Neural cell (in vitro differentiated cells): ENCODE results near the gene ARIH1. TPM values are rescaled to one million over a fixed set of nuclear protein-coding genes. Genes with fewer than 3 reads are reported as not detected.

ENCODE experiments used
- H2AFZ ChIP-seq: fragments of 200-600, 300-800 bp; sonication (generic), shearing (Covaris generic); 2 replicates; pipeline ENCODE4 v1.6.0; 2014; ENCODE audit warnings: low read depth, mild to moderate bottlenecking, antibody characterized with exemption, low read length, moderate library complexity
- H3F3A ChIP-seq: fragments of 200-600 bp; shearing (Covaris generic); 2 replicates; pipeline ENCODE4 v1.6.1; 2016; ENCODE audit warnings: mild to moderate bottlenecking, moderate library complexity, mixed read lengths, antibody characterized with exemption, low read length; ENCODE audit not compliant: insufficient read depth, poor library complexity, severe bottlenecking
- H3K27ac ChIP-seq: fragments of 200-600, 300-800 bp; sonication (generic), shearing (Covaris generic); 2 replicates; pipeline ENCODE4 v1.5.1; 2014; ENCODE audit warnings: mild to moderate bottlenecking, low read length, moderate library complexity
- H3K27me3 ChIP-seq: fragments of 300-800, 200-600 bp; sonication (generic), shearing (Covaris generic); 2 replicates; pipeline ENCODE4 v1.6.0; 2014; ENCODE audit warnings: mild to moderate bottlenecking, low read depth, low read length, moderate library complexity; ENCODE audit not compliant: insufficient read depth
- H3K36me3 ChIP-seq: fragments of 300-800, 200-600 bp; sonication (generic), shearing (Covaris generic); 2 replicates; pipeline ENCODE4 v1.5.1; 2014; ENCODE audit warnings: mild to moderate bottlenecking, antibody characterized with exemption, low read length, moderate library complexity; ENCODE audit not compliant: insufficient read depth
- H3K4me2 ChIP-seq: fragments of 300-800, 200-600 bp; sonication (generic), shearing (Covaris generic); 2 replicates; pipeline ENCODE4 v1.6.0; 2014; ENCODE audit warnings: mild to moderate bottlenecking, low read length
- H3K4me3 ChIP-seq: fragments of 300-800, 200-600 bp; sonication (generic), shearing (Covaris generic); 2 replicates; pipeline ENCODE4 v1.5.1; 2014; ENCODE audit warnings: mild to moderate bottlenecking, low read length, moderate library complexity
- H3K79me2 ChIP-seq: fragments of 200-600 bp; shearing (Covaris generic); replicated peaks from 2 replicates; pipeline ENCODE4 v1.6.0; 2014; ENCODE audit warnings: mild to moderate bottlenecking, low read length, moderate library complexity; ENCODE audit not compliant: insufficient read depth
- H3K9ac ChIP-seq: fragments of 300-800, 200-600 bp; sonication (generic), shearing (Covaris generic); 2 replicates; pipeline ENCODE4 v1.6.1; 2016; ENCODE audit warnings: mild to moderate bottlenecking, low read length, mixed read lengths
- H3K9me2 ChIP-seq: fragments of 200-600 bp; shearing (Covaris generic); 2 replicates; pipeline ENCODE4 v1.6.1; 2016; ENCODE audit warnings: mild to moderate bottlenecking, low read length, mixed read lengths; ENCODE audit not compliant: insufficient read depth
- H3K9me3 ChIP-seq: fragments of 200-600, 300-800 bp; sonication (generic), shearing (Covaris generic); 2 replicates; pipeline ENCODE4 v1.6.1; 2016; ENCODE audit warnings: mild to moderate bottlenecking, mixed run types, low read length, moderate library complexity, mixed read lengths
- H4K20me1 ChIP-seq: fragments of 200-600 bp; shearing (Covaris generic); 2 replicates; pipeline ENCODE4 v1.6.1; 2016; ENCODE audit warnings: mild to moderate bottlenecking, mixed run types; ENCODE audit not compliant: insufficient read depth
- EP300 ChIP-seq: fragments of 450-650 bp; conservative IDR thresholded peaks from 2 replicates; pipeline ENCODE4 v1.6.1; 2014; ENCODE audit warnings: antibody characterized with exemption, mild to moderate bottlenecking, moderate library complexity; ENCODE audit not compliant: poor library complexity, severe bottlenecking
- EZH2 ChIP-seq: fragments of 200-600, 300-800 bp; shearing (Covaris generic), sonication (generic); IDR thresholded peaks from 2 replicates; pipeline ENCODE4 v1.6.1; 2014; ENCODE audit warnings: antibody characterized with exemption, low read length, borderline replicate concordance, mild to moderate bottlenecking; ENCODE audit not compliant: insufficient read depth, poor library complexity, severe bottlenecking
- MXI1 ChIP-seq: fragments of 450-650 bp; conservative IDR thresholded peaks from 2 replicates; pipeline ENCODE4 v1.6.1; 2014; ENCODE audit warnings: antibody characterized with exemption, mild to moderate bottlenecking; ENCODE audit not compliant: poor library complexity, severe bottlenecking
- POLR2AphosphoS5 ChIP-seq: IDR thresholded peaks from 2 replicates; pipeline ENCODE4 v1.6.1; 2012
- RAD21 ChIP-seq: fragments of 450-650 bp; conservative IDR thresholded peaks from 2 replicates; pipeline ENCODE4 v1.6.1; 2014; ENCODE audit warnings: antibody characterized with exemption, mild to moderate bottlenecking, moderate library complexity
- SMC3 ChIP-seq: fragments of 450-650 bp; conservative IDR thresholded peaks from 2 replicates; pipeline ENCODE4 v1.6.1; 2014; ENCODE audit warnings: antibody characterized with exemption, mild to moderate bottlenecking, moderate library complexity; ENCODE audit not compliant: poor library complexity
- TAF1 ChIP-seq: IDR thresholded peaks from 2 replicates; pipeline ENCODE4 v1.6.1; 2012; ENCODE audit warnings: low read depth
- polyA plus RNA-seq: library from polyadenylated mRNA; depleted of rRNA; stranded (reverse); fragments of >200 nt; gene quantifications from 2 replicates; pipeline ENCODE4 v1.2.3, GENCODE V29; 2014
- TF ChIP-seq, protein P1 (sequence below): fragments of 450-650 bp; IDR thresholded peaks from 2 replicates; pipeline ENCODE4 v1.5.1; 2014; ENCODE audit warnings: antibody characterized with exemption, mild to moderate bottlenecking, moderate library complexity; ENCODE audit not compliant: poor library complexity, severe bottlenecking
- TF ChIP-seq, protein P2 (sequence below): IDR thresholded peaks from 2 replicates; pipeline ENCODE4 v1.6.1; 2012; ENCODE audit warnings: borderline replicate concordance

The ARIH1 gene
- polyA plus RNA-seq, 1 donor from 2014 or later, result 72.1 TPM

DNA sequence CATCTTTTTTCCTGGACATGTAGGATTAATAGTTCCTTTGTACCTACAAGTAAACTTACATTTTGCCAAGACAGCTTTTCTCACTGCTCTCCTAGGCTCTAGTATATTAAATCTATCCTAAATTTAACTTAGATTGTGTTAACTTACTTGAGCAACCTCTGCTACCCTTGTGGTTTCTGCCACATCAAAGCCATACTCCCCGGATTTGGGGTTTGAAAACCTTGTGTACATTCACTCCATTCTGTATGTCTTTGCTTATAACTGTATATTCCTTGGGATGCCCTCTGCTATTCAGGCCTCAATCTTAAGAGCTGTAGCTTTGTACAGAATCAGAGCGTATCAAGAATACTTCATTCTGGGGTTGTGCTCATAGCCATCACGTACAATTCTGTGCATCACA is 60.4 kb downstream of the ARIH1 start:
- H4K20me1 ChIP-seq, result no peaks in the 10 kb centered on the region
- no peak overlapping the region for H3K4me3 ChIP-seq
- H3K27ac ChIP-seq, result no peak overlapping the region
- H3F3A ChIP-seq, result peaks cover 3% of the 10 kb centered on the region
- no peaks in the 10 kb centered on the region for H3K27me3 ChIP-seq
- TF ChIP-seq EP300, result no peak
- no peak for TF ChIP-seq MXI1
- no peak for TF ChIP-seq SMC3
- TF ChIP-seq POLR2AphosphoS5, result no peak
- TF ChIP-seq, protein P1, sequence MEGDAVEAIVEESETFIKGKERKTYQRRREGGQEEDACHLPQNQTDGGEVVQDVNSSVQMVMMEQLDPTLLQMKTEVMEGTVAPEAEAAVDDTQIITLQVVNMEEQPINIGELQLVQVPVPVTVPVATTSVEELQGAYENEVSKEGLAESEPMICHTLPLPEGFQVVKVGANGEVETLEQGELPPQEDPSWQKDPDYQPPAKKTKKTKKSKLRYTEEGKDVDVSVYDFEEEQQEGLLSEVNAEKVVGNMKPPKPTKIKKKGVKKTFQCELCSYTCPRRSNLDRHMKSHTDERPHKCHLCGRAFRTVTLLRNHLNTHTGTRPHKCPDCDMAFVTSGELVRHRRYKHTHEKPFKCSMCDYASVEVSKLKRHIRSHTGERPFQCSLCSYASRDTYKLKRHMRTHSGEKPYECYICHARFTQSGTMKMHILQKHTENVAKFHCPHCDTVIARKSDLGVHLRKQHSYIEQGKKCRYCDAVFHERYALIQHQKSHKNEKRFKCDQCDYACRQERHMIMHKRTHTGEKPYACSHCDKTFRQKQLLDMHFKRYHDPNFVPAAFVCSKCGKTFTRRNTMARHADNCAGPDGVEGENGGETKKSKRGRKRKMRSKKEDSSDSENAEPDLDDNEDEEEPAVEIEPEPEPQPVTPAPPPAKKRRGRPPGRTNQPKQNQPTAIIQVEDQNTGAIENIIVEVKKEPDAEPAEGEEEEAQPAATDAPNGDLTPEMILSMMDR, result no peak
- no peak for TF ChIP-seq EZH2
- TF ChIP-seq, protein P2, sequence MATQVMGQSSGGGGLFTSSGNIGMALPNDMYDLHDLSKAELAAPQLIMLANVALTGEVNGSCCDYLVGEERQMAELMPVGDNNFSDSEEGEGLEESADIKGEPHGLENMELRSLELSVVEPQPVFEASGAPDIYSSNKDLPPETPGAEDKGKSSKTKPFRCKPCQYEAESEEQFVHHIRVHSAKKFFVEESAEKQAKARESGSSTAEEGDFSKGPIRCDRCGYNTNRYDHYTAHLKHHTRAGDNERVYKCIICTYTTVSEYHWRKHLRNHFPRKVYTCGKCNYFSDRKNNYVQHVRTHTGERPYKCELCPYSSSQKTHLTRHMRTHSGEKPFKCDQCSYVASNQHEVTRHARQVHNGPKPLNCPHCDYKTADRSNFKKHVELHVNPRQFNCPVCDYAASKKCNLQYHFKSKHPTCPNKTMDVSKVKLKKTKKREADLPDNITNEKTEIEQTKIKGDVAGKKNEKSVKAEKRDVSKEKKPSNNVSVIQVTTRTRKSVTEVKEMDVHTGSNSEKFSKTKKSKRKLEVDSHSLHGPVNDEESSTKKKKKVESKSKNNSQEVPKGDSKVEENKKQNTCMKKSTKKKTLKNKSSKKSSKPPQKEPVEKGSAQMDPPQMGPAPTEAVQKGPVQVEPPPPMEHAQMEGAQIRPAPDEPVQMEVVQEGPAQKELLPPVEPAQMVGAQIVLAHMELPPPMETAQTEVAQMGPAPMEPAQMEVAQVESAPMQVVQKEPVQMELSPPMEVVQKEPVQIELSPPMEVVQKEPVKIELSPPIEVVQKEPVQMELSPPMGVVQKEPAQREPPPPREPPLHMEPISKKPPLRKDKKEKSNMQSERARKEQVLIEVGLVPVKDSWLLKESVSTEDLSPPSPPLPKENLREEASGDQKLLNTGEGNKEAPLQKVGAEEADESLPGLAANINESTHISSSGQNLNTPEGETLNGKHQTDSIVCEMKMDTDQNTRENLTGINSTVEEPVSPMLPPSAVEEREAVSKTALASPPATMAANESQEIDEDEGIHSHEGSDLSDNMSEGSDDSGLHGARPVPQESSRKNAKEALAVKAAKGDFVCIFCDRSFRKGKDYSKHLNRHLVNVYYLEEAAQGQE, result no peak
- TF ChIP-seq RAD21, result no peak
- no peak for TF ChIP-seq TAF1
- no peaks in the 10 kb centered on the region for H3K9me2 ChIP-seq
- H2AFZ ChIP-seq, result no peak overlapping the region
- no peaks in the 10 kb centered on the region for H3K36me3 ChIP-seq
- peaks cover 40% of the 10 kb centered on the region for H3K79me2 ChIP-seq
- H3K9me3 ChIP-seq, result no peaks in the 10 kb centered on the region
- H3K4me2 ChIP-seq, result no peak overlapping the region
- H3K9ac ChIP-seq, result no peak overlapping the region

- no peaks in the 10 kb centered on the region for H3K36me3 ChIP-seq
- peaks cover 40% of the 10 kb centered on the region for H3K79me2 ChIP-seq
- H3F3A ChIP-seq, result peaks cover 3% of the 10 kb centered on the region
- no peaks in the 10 kb centered on the region for H3K9me2 ChIP-seq
- H3K9ac ChIP-seq, result no peak overlapping the region
- no peaks in the 10 kb centered on the region for H3K9me3 ChIP-seq
- no peak overlapping the region for H3K27ac ChIP-seq
- H2AFZ ChIP-seq, result no peak overlapping the region
- H4K20me1 ChIP-seq, result no peaks in the 10 kb centered on the region
- no peak overlapping the region for H3K4me3 ChIP-seq
- TF ChIP-seq EZH2 (no peak), TAF1 (no peak)
- TF ChIP-seq, protein P2, result no peak
- no peak overlapping the region for H3K4me2 ChIP-seq
- H3K27me3 ChIP-seq, result no peaks in the 10 kb centered on the region
Observed at GRCh38 chr15:72535911-72536310, 61.8 kb downstream of the ARIH1 start.
